ENCODE results near the gene GFOD1. TPM values are rescaled to one million over a fixed set of nuclear protein-coding genes. Genes with fewer than 3 reads are reported as not detected.

The GFOD1 gene
- total and polyA plus RNA-seq, 7 donors: 2.3 to 18.3 (median 13.3) TPM

DNA sequence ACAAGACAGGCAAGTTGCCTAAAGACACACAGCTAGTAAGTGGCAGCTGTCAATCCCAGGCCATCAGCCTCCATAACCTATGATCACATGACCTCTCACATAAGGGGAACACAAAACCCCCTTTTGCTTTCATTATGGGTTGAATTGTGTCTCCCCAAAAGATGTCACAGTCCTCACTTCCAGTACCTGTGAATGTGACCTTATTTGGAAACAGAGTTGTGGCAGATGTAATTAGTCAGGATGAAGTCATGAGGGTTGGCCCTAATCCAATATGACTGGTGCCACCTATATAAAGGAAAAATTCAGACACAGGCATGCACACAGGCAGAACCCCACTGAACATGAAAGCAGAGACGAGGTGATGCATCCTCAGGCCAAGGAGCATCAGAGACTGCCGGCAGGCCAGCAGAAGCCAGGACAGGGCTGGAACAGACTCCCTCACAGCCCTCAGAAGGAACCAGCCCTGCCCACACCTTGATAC lies 33.6 kb downstream of the GFOD1 start:
- DNase-seq: no peak
- Histone ChIP-seq H3K27ac (peak overlapping the region; percentile 23 to 87 (median 58)), H3K36me3 (no peaks in the 10 kb centered on the region), H3K27me3 (no peaks in the 10 kb centered on the region), H3K4me1 (peaks cover 0 to 81% (median 63%) of the 10 kb centered on the region in 4 donors), H3K4me3 (no peak overlapping the region), H3K9me3 (no peaks in the 10 kb centered on the region)
- WGBS, 2 donors: 68 to 80% methylated on average over 2 of the region's 2 CpGs
- no peak for TF ChIP-seq POLR2A (IDR thresholded peaks at IDR 0.05)
- TF ChIP-seq POLR2AphosphoS5 (IDR thresholded peaks at IDR 0.05): peak in 1 of 4 donors; percentile 17
- peak in 2 of 4 donors; percentile 11 to 15 for TF ChIP-seq EP300 (IDR thresholded peaks at IDR 0.05)
- TF ChIP-seq, protein P1, sequence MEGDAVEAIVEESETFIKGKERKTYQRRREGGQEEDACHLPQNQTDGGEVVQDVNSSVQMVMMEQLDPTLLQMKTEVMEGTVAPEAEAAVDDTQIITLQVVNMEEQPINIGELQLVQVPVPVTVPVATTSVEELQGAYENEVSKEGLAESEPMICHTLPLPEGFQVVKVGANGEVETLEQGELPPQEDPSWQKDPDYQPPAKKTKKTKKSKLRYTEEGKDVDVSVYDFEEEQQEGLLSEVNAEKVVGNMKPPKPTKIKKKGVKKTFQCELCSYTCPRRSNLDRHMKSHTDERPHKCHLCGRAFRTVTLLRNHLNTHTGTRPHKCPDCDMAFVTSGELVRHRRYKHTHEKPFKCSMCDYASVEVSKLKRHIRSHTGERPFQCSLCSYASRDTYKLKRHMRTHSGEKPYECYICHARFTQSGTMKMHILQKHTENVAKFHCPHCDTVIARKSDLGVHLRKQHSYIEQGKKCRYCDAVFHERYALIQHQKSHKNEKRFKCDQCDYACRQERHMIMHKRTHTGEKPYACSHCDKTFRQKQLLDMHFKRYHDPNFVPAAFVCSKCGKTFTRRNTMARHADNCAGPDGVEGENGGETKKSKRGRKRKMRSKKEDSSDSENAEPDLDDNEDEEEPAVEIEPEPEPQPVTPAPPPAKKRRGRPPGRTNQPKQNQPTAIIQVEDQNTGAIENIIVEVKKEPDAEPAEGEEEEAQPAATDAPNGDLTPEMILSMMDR (IDR thresholded peaks at IDR 0.05): no peak
- intact Hi-C loops (cut with DNase I): no loop called here

DNA sequence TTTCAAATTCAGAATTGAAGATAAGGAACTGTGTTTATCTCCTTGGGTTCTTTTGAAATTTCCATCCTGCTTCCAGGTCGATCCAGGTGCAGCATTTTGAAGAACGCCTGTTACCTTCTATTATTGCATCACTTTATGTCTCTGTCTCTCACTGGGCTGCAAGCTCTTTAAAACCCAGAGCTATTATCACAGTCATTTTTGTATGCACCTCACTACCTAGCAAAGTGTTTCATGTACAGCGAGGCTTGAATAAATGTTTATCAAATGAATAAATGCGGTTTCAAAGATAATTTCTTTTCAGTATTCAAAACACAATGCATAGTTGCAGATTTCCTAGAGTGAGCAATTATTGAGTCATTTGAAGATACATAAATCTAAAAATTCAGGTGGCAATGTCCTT lies 34.2 kb downstream of the GFOD1 start:
- Histone ChIP-seq H3K9me3 (no peaks in the 10 kb centered on the region), H3K36me3 (no peaks in the 10 kb centered on the region), H3K4me1 (peaks cover 0 to 88% (median 70%) of the 10 kb centered on the region in 4 donors), H3K4me3 (no peak overlapping the region), H3K27me3 (no peaks in the 10 kb centered on the region), H3K27ac (peak overlapping the region in 3 of 4 donors; percentile 72 to 87 (median 83))
- no peak for DNase-seq
- intact Hi-C loops (cut with DNase I): no loop called here
- TF ChIP-seq POLR2AphosphoS5 (IDR thresholded peaks at IDR 0.05) (no peak), EP300 (IDR thresholded peaks at IDR 0.05) (no peak), POLR2A (IDR thresholded peaks at IDR 0.05) (no peak)
- TF ChIP-seq, protein P1 (IDR thresholded peaks at IDR 0.05): no peak
- 94% methylated on average over 4 of the region's 4 CpGs for WGBS, 2 donors

DNA sequence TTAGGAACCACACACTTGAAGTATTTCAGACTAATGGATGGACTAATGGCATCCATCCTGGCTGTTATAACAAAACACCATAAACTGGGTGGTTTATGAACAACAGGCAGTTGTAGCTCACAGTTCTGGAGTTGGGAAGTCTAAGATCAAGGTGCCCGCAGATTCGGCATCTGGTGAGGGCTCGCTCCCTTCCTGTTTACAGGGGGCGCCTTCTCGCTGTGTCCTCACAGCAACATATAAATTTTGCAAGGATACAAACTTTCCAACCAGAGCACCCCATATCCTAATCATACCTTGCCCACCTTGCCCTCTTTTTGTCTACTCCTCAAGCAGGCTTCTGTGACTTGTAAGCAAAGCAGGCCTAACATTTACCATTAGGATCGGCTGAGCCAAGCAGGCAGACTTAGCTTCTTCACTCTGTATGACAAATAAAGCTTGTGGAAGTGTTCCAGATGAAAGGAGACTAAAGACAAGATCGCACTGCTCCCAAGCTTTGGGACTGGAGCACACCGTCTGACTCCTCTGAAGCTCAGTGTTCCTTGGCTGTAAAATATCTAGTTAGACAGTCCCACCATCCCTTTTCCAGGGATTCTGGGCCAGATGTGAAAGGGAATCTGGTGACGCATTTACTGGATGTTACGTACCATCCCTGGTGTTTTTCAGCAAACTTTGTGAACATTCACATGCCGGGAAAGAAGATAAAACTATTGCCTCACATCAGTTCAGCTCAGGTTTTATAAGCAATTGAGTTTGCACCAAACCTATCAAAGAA lies 34.9 kb downstream of the GFOD1 start:
- Histone ChIP-seq H3K27ac (peak overlapping the region; percentile 9 to 87 (median 78)), H3K4me3 (no peak overlapping the region), H3K9me3 (no peaks in the 10 kb centered on the region), H3K36me3 (no peaks in the 10 kb centered on the region), H3K27me3 (no peaks in the 10 kb centered on the region), H3K4me1 (peaks cover 0 to 90% (median 73%) of the 10 kb centered on the region in 4 donors)
- intact Hi-C loops (cut with DNase I): no loop called here
- WGBS, 2 donors: 93 to 95% methylated on average over 11 of the region's 11 CpGs
- TF ChIP-seq, protein P1 (IDR thresholded peaks at IDR 0.05): no peak
- TF ChIP-seq EP300 (IDR thresholded peaks at IDR 0.05): peak; percentile 45 to 89 (median 74)
- TF ChIP-seq POLR2AphosphoS5 (IDR thresholded peaks at IDR 0.05): peak; percentile 52 to 79 (median 72)
- DNase-seq: peak; percentile 83

DNA sequence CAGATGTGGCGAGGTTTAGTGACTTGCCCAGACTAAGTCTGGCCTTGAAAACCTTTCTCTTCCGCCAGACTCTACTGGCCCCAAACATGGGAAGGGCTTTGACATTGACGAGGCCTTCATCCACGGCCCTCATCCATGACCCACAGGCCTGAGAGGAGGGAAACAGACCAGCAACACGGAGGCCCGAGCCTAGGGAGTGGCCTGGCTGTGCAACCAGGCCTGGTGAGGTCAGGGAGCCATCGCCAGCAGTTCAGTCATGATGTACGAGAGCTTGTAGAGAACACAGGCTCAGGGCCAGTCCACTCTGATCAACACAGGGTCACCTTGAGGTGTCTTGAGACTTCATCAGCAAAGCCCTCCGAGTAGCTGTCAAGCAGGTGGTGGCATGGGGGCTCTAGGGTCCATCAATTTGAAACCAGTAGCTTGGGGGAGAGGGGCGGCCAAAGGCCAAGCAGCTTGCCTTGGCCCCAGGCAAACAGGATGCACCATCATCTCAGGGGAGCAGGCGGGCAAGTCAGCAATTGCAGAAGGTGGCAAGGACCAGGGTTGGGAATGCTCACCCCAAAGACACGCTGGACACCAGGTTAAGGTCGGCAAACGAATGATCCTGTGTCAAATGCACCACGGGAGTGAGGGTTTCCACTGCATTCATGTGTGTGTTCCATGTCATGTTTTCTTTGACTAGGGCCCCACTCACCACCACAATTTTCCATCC lies 36.1 kb downstream of the GFOD1 start:
- Histone ChIP-seq H3K4me3 (no peak overlapping the region), H3K27me3 (no peaks in the 10 kb centered on the region), H3K36me3 (no peaks in the 10 kb centered on the region), H3K4me1 (peaks cover 0 to 97% (median 81%) of the 10 kb centered on the region in 4 donors), H3K9me3 (no peaks in the 10 kb centered on the region), H3K27ac (peak overlapping the region; percentile 40 to 87 (median 78))
- intact Hi-C loops (cut with DNase I): no loop called here
- no peak for DNase-seq
- TF ChIP-seq, protein P1 (IDR thresholded peaks at IDR 0.05): no peak
- TF ChIP-seq POLR2AphosphoS5 (IDR thresholded peaks at IDR 0.05) (no peak), POLR2A (IDR thresholded peaks at IDR 0.05) (no peak)
- WGBS, 2 donors: 93 to 96% methylated on average over 15 of the region's 15 CpGs

Data from sigmoid colon (tissue), 7 donors.